ENCODE results near the gene NLGN2. TPM values are rescaled to one million over a fixed set of nuclear protein-coding genes. Genes with fewer than 3 reads are reported as not detected.

Gene NLGN2
- total and polyA plus RNA-seq, 2 experiments from 2014 or later, result 14.4 to 38.7 TPM

DNA sequence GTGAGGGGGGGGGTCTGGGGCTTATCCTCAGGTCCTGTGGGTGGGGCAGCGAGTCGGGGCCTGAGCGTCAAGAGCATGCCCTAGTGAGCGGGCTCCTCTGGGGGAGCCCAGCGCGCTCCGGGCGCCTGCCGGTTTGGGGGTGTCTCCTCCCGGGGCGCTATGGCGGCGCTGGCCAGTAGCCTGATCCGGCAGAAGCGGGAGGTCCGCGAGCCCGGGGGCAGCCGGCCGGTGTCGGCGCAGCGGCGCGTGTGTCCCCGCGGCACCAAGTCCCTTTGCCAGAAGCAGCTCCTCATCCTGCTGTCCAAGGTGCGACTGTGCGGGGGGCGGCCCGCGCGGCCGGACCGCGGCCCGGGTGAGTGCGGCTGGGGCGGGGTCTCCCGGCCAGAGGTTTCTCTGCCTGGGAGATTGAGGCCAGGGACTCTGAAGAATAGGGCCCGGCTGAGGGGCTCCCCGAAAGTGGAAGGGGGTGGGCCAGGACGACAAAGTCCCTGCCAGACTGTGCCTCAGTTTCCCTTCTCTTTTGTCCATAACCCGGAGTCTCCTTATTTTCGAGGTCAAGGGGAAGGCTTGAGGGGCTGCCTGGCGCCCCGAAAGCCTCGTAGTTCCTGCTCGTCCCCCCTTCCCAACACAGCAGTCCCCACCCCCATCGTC, 31.9 kb downstream of the NLGN2 start, which contains the start of gene FGF11:
Gene FGF11, plus strand, starts transcription at position 51 of the 651 bp plus-strand sequence. Its CDS starts 109 bp downstream, at position 160.
- peak within 1 kb of the TSS; percentile 98 for H3K4me3 ChIP-seq
- peak; percentile 35 for DNase-seq (ENCODE audit: low spot score)
- H3K27me3 ChIP-seq (ENCODE audit: insufficient read depth), result peaks cover 46% of the 10 kb centered on the region
- H4K20me1 ChIP-seq (replicated peaks; ENCODE audit: insufficient read depth), result peaks cover 3% of the 10 kb centered on the region; the same call in 1 of the 2 replicates
- H2AFZ ChIP-seq, result peak within 1 kb of the TSS; percentile 72
- TF ChIP-seq, protein P1, sequence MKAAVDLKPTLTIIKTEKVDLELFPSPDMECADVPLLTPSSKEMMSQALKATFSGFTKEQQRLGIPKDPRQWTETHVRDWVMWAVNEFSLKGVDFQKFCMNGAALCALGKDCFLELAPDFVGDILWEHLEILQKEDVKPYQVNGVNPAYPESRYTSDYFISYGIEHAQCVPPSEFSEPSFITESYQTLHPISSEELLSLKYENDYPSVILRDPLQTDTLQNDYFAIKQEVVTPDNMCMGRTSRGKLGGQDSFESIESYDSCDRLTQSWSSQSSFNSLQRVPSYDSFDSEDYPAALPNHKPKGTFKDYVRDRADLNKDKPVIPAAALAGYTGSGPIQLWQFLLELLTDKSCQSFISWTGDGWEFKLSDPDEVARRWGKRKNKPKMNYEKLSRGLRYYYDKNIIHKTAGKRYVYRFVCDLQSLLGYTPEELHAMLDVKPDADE (IDR thresholded peaks at IDR 0.05), result no peak
- TF ChIP-seq, protein P2, sequence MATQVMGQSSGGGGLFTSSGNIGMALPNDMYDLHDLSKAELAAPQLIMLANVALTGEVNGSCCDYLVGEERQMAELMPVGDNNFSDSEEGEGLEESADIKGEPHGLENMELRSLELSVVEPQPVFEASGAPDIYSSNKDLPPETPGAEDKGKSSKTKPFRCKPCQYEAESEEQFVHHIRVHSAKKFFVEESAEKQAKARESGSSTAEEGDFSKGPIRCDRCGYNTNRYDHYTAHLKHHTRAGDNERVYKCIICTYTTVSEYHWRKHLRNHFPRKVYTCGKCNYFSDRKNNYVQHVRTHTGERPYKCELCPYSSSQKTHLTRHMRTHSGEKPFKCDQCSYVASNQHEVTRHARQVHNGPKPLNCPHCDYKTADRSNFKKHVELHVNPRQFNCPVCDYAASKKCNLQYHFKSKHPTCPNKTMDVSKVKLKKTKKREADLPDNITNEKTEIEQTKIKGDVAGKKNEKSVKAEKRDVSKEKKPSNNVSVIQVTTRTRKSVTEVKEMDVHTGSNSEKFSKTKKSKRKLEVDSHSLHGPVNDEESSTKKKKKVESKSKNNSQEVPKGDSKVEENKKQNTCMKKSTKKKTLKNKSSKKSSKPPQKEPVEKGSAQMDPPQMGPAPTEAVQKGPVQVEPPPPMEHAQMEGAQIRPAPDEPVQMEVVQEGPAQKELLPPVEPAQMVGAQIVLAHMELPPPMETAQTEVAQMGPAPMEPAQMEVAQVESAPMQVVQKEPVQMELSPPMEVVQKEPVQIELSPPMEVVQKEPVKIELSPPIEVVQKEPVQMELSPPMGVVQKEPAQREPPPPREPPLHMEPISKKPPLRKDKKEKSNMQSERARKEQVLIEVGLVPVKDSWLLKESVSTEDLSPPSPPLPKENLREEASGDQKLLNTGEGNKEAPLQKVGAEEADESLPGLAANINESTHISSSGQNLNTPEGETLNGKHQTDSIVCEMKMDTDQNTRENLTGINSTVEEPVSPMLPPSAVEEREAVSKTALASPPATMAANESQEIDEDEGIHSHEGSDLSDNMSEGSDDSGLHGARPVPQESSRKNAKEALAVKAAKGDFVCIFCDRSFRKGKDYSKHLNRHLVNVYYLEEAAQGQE (IDR thresholded peaks at IDR 0.05; ENCODE audit: unreplicated experiment), result no peak
- TF ChIP-seq EZH2 (IDR thresholded peaks at IDR 0.05; ENCODE audit: low read depth, unreplicated experiment) (no peak), ZNF331 (CRISPR knock-in tag; IDR thresholded peaks at IDR 0.05; ENCODE audit: low read depth) (no peak), POLR2AphosphoS5 (IDR thresholded peaks at IDR 0.05; ENCODE audit: low read depth) (no peak), STAT1 (IDR thresholded peaks at IDR 0.05; ENCODE audit: unreplicated experiment) (no peak), ZNF114 (CRISPR knock-in tag; IDR thresholded peaks at IDR 0.05) (no peak), NANOG (IDR thresholded peaks at IDR 0.05; ENCODE audit: borderline replicate concordance) (no peak), CREB1 (CRISPR knock-in tag; IDR thresholded peaks at IDR 0.05; ENCODE audit: low read depth) (no peak), EZH2phosphoT487 (IDR thresholded peaks at IDR 0.05; ENCODE audit: unreplicated experiment) (no peak), JUNB (IDR thresholded peaks at IDR 0.05; ENCODE audit: unreplicated experiment) (no peak)
- TF ChIP-seq, protein P3, sequence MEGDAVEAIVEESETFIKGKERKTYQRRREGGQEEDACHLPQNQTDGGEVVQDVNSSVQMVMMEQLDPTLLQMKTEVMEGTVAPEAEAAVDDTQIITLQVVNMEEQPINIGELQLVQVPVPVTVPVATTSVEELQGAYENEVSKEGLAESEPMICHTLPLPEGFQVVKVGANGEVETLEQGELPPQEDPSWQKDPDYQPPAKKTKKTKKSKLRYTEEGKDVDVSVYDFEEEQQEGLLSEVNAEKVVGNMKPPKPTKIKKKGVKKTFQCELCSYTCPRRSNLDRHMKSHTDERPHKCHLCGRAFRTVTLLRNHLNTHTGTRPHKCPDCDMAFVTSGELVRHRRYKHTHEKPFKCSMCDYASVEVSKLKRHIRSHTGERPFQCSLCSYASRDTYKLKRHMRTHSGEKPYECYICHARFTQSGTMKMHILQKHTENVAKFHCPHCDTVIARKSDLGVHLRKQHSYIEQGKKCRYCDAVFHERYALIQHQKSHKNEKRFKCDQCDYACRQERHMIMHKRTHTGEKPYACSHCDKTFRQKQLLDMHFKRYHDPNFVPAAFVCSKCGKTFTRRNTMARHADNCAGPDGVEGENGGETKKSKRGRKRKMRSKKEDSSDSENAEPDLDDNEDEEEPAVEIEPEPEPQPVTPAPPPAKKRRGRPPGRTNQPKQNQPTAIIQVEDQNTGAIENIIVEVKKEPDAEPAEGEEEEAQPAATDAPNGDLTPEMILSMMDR (conservative IDR thresholded peaks at IDR 0.05; ENCODE audit: low read depth in 2 of 2), result no peak
- TF ChIP-seq, protein P4, sequence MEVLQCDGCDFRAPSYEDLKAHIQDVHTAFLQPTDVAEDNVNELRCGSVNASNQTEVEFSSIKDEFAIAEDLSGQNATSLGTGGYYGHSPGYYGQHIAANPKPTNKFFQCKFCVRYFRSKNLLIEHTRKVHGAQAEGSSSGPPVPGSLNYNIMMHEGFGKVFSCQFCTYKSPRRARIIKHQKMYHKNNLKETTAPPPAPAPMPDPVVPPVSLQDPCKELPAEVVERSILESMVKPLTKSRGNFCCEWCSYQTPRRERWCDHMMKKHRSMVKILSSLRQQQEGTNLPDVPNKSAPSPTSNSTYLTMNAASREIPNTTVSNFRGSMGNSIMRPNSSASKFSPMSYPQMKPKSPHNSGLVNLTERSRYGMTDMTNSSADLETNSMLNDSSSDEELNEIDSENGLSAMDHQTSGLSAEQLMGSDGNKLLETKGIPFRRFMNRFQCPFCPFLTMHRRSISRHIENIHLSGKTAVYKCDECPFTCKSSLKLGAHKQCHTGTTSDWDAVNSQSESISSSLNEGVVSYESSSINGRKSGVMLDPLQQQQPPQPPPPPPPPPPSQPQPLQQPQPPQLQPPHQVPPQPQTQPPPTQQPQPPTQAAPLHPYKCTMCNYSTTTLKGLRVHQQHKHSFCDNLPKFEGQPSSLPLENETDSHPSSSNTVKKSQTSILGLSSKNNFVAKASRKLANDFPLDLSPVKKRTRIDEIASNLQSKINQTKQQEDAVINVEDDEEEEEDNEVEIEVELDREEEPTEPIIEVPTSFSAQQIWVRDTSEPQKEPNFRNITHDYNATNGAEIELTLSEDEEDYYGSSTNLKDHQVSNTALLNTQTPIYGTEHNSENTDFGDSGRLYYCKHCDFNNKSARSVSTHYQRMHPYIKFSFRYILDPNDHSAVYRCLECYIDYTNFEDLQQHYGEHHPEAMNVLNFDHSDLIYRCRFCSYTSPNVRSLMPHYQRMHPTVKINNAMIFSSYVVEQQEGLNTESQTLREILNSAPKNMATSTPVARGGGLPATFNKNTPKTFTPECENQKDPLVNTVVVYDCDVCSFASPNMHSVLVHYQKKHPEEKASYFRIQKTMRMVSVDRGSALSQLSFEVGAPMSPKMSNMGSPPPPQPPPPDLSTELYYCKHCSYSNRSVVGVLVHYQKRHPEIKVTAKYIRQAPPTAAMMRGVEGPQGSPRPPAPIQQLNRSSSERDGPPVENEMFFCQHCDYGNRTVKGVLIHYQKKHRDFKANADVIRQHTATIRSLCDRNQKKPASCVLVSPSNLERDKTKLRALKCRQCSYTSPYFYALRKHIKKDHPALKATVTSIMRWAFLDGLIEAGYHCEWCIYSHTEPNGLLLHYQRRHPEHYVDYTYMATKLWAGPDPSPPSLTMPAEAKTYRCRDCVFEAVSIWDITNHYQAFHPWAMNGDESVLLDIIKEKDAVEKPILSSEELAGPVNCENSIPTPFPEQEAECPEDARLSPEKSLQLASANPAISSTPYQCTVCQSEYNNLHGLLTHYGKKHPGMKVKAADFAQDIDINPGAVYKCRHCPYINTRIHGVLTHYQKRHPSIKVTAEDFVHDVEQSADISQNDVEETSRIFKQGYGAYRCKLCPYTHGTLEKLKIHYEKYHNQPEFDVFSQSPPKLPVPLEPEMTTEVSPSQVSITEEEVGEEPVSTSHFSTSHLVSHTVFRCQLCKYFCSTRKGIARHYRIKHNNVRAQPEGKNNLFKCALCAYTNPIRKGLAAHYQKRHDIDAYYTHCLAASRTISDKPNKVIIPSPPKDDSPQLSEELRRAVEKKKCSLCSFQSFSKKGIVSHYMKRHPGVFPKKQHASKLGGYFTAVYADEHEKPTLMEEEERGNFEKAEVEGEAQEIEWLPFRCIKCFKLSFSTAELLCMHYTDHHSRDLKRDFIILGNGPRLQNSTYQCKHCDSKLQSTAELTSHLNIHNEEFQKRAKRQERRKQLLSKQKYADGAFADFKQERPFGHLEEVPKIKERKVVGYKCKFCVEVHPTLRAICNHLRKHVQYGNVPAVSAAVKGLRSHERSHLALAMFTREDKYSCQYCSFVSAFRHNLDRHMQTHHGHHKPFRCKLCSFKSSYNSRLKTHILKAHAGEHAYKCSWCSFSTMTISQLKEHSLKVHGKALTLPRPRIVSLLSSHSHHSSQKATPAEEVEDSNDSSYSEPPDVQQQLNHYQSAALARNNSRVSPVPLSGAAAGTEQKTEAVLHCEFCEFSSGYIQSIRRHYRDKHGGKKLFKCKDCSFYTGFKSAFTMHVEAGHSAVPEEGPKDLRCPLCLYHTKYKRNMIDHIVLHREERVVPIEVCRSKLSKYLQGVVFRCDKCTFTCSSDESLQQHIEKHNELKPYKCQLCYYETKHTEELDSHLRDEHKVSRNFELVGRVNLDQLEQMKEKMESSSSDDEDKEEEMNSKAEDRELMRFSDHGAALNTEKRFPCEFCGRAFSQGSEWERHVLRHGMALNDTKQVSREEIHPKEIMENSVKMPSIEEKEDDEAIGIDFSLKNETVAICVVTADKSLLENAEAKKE (CRISPR knock-in tag; IDR thresholded peaks at IDR 0.05), result no peak
- H3K27ac Mint-ChIP-seq, result peak within 1 kb of the TSS; percentile 98
- H3K36me3 ChIP-seq (ENCODE audit: insufficient read depth), result no peaks in the 10 kb centered on the region
- H3K79me2 ChIP-seq (replicated peaks; ENCODE audit: insufficient read depth), result no peaks in the 10 kb centered on the region
- peaks cover 32% of the 10 kb centered on the region for H3K4me1 ChIP-seq (ENCODE audit: insufficient read depth)
- no peaks in the 10 kb centered on the region for H3K9me3 Mint-ChIP-seq
- no peak; the same call in 2 of the 3 replicates for ATAC-seq
- H3F3A ChIP-seq (replicated peaks; ENCODE audit: low read depth), result peaks cover 47% of the 10 kb centered on the region
- no peaks in the 10 kb centered on the region; the same call in 2 of the 3 replicates for H3K36me3 Mint-ChIP-seq (ENCODE audit: low read depth)
- peak within 1 kb of the TSS; percentile 96 for H3K4me3 Mint-ChIP-seq
- peak within 1 kb of the TSS; percentile 76 for H3K4me2 ChIP-seq
- no peaks in the 10 kb centered on the region for H3K9me2 ChIP-seq (ENCODE audit: insufficient read depth)
- H3K4me1 Mint-ChIP-seq, result peaks cover 33% of the 10 kb centered on the region
- peak within 1 kb of the TSS; percentile 95 for H3K27ac ChIP-seq (ENCODE audit: low read depth)
- H3K27me3 Mint-ChIP-seq (ENCODE audit: insufficient read depth, low read depth, poor library complexity), result peaks cover 52% of the 10 kb centered on the region

Measured in GM23338 (cell line).